GM19438 (cell line): ENCODE data around the gene BAG2.

Experiments
- ATAC-seq: cut with Tn5 transposase; IDR thresholded peaks from one replicate; pipeline ENCODE4 v1.9.1; 2021; ENCODE audit warnings: low read depth; ENCODE audit not compliant: unreplicated experiment

BAG2 gene

GRCh38 chr6:57173886-57174510, 1.9 kb downstream of the BAG2 start:
- ATAC-seq, result no peak

GRCh38 chr6:57174511-57174907, 2.4 kb downstream of the BAG2 start:
- no peak for ATAC-seq

- no peak for ATAC-seq
Measured at GRCh38 chr6:57177545-57178265, 5.6 kb downstream of the BAG2 start.

- no peak for ATAC-seq
Measured at GRCh38 chr6:57180596-57180995, 8.5 kb downstream of the BAG2 start.

- ATAC-seq, result no peak
Measured at GRCh38 chr6:57182017-57182432, 9.9 kb downstream of the BAG2 start.

DNA sequence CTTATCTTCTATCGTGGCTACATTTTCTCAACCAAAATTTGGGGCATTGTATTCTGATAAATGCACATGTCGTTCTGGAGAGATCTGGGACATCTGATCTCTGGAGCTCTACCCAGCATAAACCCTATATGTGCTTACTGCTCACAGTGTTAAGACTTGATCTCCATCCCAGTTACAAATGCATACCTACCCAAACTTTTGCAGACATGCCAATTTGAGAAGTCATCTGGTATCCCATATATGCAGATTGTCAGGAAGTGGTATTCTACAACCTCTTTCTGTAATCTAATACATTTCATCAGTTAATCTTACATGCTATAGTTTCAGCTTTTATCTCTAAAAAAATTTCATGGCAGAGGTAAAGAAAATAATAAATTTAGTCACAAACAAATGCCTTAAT, 11.2 kb downstream of the BAG2 start:
- ATAC-seq, result no peak

DNA sequence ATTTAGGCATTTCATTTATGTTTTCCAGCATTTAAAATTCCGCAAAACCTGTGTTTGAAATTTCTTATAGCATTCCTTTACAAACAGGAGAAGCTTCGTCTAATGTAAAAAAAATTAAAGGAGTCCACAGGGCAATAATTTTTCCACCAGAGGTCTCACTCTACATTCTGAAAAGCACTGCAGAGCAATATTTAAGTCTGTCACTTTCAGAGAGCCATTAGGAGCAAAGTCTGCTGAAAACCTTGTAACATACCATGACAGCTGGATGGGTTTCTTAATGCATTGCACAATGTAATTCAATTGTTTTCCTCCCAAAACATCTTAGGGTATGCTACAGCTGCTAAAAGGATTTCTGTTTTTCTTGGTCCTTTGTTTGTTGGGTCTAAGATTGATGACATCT, 18.0 kb downstream of the BAG2 start:
- ATAC-seq, result no peak

DNA sequence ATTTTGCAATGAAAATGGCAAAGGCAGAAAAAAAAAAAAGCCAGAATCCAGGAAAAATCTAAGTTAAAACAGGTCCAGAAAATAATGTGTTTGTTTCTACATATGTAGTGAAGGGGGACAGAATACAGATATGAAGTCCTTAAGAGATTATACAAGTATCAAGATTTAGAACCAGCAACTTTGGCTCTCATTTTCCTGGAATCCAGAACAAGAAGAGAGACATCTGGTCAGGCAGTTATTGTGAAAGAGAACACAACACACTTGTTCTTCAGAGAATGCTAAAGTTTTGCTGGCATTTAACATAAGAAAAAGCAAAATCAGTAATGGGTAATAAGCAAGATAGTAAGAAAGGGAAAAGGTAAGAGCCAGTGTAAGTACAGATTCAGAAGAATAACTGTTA, 21.1 kb downstream of the BAG2 start:
- ATAC-seq, result no peak

- ATAC-seq, result no peak
Measured at GRCh38 chr6:57195457-57195856, 23.3 kb downstream of the BAG2 start.

- ATAC-seq, result no peak
Measured at GRCh38 chr6:57198926-57199636, 27.0 kb downstream of the BAG2 start.

- ATAC-seq, result no peak
Measured at GRCh38 chr6:57201718-57202117, 29.6 kb downstream of the BAG2 start.

- no peak for ATAC-seq
Measured at GRCh38 chr6:57205550-57206328, 33.6 kb downstream of the BAG2 start.

DNA sequence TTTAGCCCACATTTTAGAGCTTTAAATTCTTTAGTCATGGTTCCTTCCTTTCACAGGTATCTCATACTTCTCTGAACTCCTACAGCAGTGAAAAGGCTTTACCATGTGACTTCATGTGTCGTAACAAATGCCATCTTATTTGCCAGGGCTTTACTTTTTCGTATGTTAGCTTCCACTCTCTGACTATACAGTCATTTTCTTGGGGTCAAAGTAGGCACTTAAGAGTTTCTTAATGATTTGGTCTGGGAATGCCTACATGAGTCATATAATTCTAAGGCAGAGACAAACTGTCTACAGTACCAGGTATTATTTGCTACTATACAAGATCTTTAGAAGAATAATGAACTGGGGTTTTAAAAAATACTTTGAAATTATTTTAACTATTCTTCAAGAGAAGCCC, 35.0 kb downstream of the BAG2 start:
- no peak for ATAC-seq

- no peak for ATAC-seq
Measured at GRCh38 chr6:57207872-57208271, 35.7 kb downstream of the BAG2 start.

GRCh38 chr6:57209030-57209429, 36.9 kb downstream of the BAG2 start:
- no peak for ATAC-seq

DNA sequence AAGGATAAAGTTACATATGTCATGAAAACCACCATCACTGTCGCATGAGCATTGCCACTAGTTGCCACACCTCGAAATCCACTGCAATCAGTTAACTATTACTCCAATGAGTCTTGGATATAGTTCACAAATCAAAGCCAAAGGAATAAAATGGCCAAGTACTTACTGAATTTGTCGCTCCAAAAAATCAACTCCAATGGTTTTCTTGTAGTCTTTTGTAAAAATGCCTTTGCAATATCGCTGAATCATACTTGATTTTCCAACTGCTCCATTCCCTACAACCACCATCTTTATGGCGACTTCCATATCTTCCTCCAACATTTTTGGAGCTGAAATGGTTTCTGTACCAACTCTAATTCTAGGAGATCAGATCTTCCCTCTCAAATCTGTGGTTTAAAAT, 37.9 kb downstream of the BAG2 start:
- ATAC-seq, result no peak

DNA sequence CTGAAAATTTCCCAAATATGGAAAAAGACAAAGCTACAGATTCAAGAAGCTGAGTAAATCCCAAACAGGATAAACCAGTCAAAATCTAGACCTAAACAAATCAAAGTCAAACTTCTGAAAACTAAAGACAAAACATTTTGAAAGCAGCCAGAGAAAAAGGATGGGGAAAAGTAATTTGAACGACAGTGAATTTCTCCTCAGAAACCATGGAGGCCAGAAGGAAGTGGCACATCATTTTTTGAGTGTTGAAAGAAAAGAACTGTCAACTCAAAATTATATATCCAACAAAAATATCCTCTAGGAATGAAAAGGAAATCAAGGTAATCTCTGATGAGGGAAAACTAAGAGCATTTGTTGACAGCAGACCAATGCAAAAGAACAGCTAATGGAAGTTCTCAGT, 43.1 kb downstream of the BAG2 start:
- ATAC-seq, result no peak

DNA sequence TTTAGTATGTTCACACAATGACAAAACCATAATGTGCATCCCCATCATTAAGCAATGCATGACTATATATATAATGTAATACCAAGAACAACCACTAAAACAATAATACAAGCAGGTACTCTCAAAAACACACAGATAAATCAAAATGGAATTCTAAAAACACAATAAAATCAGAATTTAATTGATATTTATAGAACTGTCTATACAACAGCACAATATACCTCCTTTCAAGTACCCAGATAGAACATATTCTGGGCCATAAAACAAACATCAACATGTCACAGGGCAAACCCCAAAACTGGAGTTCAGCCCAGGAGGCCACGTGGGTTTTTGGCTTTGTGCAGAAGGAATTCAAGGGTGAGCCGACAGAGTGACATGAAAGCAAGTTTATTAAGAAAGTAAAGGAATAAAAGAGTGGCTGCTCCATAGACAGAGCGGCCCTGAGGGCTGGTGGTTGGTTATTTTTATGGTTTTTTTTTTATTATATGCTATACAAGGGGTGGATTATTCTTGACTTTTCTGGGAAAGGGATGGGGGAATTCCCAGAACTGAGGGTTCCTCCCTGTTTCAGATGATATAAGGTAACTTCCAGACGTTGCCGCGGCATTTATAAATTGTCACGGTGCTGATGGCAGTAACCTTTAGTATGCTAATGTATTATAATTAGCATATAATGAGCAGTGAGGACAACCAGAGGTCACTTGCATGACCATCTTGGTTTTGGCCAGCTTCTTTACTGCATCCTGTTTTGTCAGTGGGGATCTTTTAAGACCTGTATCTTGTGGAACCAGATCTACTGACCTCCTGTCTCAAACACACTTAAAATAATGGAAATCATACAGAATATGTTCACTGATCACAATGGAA, 44.3 kb downstream of the BAG2 start:
- ATAC-seq, result no peak

DNA sequence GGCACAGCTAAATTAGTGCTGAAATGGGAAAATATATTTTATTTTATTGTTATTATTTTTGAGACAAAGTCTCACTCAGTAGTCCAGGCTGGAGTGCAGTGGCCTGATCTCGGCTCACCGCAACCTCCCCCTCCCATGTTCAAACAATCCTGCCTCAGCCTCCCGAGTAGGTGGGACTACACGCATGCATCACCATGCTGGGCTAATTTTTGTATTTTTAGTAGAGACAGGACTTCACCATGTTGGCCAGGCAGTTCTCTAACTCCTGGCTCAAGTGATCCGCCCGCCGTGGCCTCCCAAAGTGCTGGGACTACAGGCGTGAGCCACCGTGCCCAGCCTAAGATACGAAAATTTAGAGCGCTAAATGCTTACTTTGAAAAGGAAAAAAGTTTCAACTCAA, 45.1 kb downstream of the BAG2 start:
- ATAC-seq, result no peak

DNA sequence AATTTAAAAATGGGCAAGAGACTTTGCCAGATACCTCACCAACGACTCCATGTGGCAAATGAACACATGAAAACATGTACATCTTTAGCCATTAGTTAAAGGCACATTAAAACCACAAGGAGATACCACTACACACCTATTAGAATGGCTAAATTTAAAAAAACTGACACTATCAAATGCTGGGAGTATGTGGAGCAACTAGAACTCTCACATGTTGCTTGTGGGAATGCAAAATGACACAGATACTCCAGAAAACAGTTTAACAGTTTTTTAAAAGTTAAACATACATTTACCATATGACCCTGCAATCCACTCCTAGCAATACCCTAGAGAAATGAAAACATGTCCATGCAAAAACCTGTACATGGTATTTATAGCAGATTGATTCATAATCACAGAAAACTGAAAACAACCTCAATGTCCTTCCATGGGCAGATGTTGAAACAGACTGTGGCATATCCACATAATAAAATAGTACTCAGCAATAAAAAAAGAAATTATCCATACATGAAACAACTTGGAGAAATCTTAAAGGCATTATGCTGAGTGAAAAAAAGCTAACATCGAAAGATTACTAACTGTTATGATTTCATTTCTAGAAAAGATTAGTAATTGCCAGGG, 48.1 kb downstream of the BAG2 start:
- no peak for ATAC-seq
